Kidney tubule cell (primary cell): Measurements from ENCODE around the gene PRRT4.

ENCODE experiments used
- DNase-seq: peaks from one replicate; pipeline ENCODE4 v3.0.0-alpha.2; 2018; ENCODE audit warnings: low spot score

Gene PRRT4

GRCh38 chr7:128395748-128396147 lies 34.3 kb upstream of the PRRT4 start:
- no peak for DNase-seq

- DNase-seq, result no peak
These were observed 33.5 kb upstream of the PRRT4 start for GRCh38 chr7:128394904-128395496.

- no peak for DNase-seq
These were observed 32.2 kb upstream of the PRRT4 start for GRCh38 chr7:128393526-128394330.

GRCh38 chr7:128392446-128393327 lies 31.2 kb upstream of the PRRT4 start:
- no peak for DNase-seq

- no peak for DNase-seq
These were observed 30.3 kb upstream of the PRRT4 start for GRCh38 chr7:128391805-128392204.

- DNase-seq, result no peak
These were observed 29.5 kb upstream of the PRRT4 start for GRCh38 chr7:128390871-128391565.

GRCh38 chr7:128389618-128390329 lies 28.3 kb upstream of the PRRT4 start:
- no peak for DNase-seq

GRCh38 chr7:128389085-128389617 lies 27.7 kb upstream of the PRRT4 start:
- DNase-seq, result no peak

- no peak for DNase-seq
These were observed 26.6 kb upstream of the PRRT4 start for GRCh38 chr7:128388145-128388485.

GRCh38 chr7:128387216-128388144 lies 26.0 kb upstream of the PRRT4 start:
- peak; percentile 60 for DNase-seq

- DNase-seq, result no peak
These were observed 24.8 kb upstream of the PRRT4 start for GRCh38 chr7:128385988-128386925.

GRCh38 chr7:128384726-128385125 lies 23.2 kb upstream of the PRRT4 start:
- no peak for DNase-seq

- peak; percentile 75 for DNase-seq
These were observed 22.3 kb upstream of the PRRT4 start for GRCh38 chr7:128383776-128384175.

- no peak for DNase-seq
These were observed 19.8 kb upstream of the PRRT4 start for GRCh38 chr7:128381161-128381821.

- DNase-seq, result no peak
These were observed 19.1 kb upstream of the PRRT4 start for GRCh38 chr7:128380483-128381106.

- DNase-seq, result no peak
These were observed 18.5 kb upstream of the PRRT4 start for GRCh38 chr7:128379900-128380479.

- no peak for DNase-seq
These were observed 17.1 kb upstream of the PRRT4 start for GRCh38 chr7:128378637-128379036.

- no peak for DNase-seq
These were observed 14.6 kb upstream of the PRRT4 start for GRCh38 chr7:128376077-128376476.
